Activated CD8-positive, alpha-beta memory T cell treated with anti-CD3 and anti-CD28 coated beads for 48 hours (primary cell): Measurements from ENCODE around the gene PGAM2.

Source experiments
- DNase-seq, 3 experiments: peaks; one replicate each; pipeline ENCODE4 v3.0.0-alpha.2; 2020; ENCODE audit warnings: low read depth in 2 of 3, low spot score in 2 of 3

The PGAM2 gene

DNA sequence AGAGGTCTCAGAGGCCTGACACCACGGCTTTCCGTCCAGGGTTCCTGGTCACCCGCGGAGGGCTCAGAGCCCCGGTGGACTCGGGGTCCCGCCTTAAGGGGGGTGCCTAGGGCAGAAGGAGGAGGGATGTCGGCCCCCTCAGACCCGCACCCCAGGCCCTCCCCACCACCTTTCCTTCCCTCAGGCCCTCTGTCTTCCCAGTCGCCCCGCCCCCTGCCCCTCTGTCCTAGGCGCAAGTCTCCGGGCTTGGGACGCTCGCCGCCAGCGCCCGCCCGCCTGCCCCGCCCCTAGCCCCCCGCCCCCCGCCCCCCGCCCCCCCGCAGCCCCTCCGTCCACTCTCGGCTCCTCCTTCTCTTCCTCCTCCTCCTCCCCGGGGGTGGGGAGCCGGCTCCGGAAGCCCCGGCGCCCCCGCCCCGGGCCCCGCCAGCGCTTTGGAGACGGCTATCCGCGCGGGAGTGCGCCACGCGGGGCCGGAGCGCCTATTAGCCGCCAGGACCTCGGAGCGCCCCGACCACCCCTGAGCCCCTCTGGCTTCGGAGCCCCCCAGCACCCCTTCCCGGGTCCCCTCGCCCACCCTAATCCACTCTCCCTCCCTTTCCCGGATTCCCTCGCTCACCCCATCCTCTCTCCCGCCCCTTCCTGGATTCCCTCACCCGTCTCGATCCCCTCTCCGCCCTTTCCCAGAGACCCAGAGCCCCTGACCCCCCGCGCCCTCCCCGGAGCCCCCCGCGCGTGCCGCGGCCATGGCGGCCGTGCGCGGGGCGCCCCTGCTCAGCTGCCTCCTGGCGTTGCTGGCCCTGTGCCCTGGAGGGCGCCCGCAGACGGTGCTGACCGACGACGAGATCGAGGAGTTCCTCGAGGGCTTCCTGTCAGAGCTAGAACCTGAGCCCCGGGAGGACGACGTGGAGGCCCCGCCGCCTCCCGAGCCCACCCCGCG is 38.8 kb upstream of the PGAM2 start, which contains the start of gene AEBP1:
TSS of gene AEBP1 (plus strand) at position 423 of the 937 bp plus-strand sequence. CDS start at position 744, 321 bp downstream.
- DNase-seq = no peak

- no peak for DNase-seq
Measured at GRCh38 chr7:44103566-44103922, 38.2 kb upstream of the PGAM2 start.

DNA sequence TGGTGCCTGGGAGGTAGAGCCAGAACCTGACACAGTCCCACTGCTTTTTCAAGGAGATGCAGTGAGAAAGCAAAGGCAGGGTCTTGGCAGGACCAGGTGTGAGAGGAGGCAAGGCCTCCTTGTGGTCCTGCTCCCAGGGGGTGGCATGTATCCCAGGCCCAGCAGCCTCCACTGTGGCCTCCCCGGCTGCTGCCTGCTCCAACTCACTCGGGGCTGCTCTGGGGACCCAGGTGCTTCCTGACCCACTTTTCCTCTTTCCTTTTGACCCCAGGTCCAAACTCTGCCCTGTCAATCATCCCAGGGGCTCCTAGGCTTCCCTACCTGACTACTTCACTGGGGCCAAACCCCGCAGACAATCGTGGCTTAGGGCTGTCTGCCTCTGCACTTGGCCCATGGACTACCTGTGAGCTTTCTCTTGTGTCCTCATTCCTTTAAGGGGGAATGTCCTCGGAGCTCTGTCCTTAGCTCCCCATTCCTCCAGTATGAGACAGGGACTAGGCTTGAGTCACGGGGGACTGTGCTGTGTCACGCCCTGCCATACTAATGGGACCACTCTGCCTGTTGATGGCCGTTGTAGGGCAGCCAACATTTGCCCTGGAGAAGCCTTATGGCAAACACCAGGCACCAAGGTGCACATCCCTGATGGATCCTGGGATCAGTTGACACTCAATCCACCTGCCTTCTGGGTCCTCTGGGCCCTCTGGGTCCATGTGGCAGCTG is 37.6 kb upstream of the PGAM2 start:
- DNase-seq = no peak

- no peak for DNase-seq
Measured at GRCh38 chr7:44101966-44102845, 36.8 kb upstream of the PGAM2 start.

DNA sequence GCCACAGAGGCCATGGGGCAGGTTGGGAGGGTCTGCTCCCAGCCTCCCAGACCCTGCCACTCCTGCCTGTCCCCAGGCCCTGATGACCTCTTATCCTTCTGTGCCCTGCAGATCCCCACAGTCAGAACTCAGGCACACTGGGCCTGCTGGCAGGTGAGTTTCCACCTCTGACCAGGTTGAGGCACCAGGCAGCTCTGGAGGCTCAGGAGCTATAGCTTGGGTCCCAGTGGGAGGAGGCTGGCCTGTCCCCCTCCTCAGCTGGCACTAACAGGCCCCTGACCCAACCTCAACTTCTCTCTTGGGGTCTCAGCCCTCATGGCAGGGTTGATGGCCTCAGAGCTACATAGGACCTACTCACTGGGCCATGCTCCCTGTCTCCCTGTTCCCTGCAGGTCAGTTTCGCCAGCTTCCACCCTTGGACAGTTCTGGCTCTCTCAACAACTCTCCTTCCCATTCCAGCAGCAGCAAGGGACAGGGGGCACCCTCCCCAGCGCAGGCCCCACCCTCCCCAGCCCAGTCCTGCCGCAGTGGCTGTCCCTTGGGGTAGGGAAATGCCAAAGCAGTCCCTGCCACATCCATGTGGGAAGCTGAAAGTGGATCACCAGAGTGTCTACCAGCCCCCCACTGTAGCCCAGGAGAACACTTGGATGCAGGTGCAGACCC is 36.1 kb upstream of the PGAM2 start:
- no peak for DNase-seq

GRCh38 chr7:44100458-44101302 is 35.3 kb upstream of the PGAM2 start:
- DNase-seq = no peak

DNA sequence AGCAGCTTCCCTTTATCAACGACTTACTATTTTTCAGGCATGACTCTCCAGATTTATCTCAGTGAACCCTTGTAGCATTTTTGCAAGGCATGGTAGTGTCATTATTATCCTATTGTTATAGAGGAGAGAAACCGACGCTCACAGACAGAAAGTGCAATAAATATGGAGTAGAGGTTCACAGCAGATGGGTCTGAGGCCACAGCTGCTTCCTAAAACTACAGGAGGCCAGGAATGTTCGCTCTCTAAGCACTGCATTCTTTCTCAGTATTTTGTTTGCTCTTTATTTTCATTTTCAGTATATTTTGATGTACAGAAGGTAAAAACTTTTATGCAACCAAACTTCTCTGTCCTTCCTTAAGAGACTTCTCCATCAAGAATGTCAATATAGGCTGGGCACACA is 34.3 kb upstream of the PGAM2 start:
- DNase-seq = no peak

DNA sequence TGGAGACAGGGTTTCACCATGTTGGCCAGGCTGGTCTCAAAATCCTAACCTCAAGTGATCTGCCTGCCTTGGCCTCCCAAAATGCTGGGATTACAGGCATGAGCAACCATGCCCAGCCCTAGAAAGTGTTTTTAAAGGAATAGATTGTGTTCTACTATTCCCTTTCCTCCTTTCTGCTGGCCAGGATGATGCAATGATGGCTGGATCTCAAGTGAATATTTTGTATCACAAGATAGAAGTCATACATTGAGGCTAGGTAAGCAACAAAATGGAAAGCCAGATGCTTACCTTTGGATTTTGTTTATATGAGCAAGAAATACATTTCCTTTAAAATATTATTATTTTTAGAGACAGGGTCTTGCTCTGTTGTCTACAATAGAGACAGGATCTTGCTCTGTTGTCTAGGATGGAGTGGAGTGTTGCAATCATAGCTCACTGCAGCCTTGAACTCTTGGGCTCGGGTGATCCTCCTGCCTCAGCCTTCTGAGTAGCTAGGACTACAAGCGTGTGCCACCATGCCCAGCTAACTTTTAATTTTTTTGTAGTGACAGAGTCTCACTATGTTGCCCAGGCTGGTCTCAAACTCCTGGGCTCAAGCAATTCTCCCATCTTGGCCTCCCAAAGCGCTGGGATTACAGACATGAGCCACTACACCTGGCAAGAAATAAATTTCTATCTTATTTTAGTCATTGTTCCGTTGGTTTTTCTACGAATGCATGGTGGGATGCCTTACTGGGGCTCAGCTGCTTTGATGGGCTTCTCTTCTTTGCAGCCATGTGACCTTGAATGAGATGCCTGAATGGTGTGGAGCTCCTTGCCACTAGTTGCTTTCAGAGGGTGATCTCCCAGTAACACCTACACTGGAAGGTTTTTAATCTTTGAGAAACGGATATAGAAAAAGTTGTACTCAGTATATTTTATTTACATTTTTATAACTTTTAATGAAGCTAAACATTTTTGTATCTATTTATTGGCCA is 33.0 kb upstream of the PGAM2 start:
- DNase-seq = no peak

DNA sequence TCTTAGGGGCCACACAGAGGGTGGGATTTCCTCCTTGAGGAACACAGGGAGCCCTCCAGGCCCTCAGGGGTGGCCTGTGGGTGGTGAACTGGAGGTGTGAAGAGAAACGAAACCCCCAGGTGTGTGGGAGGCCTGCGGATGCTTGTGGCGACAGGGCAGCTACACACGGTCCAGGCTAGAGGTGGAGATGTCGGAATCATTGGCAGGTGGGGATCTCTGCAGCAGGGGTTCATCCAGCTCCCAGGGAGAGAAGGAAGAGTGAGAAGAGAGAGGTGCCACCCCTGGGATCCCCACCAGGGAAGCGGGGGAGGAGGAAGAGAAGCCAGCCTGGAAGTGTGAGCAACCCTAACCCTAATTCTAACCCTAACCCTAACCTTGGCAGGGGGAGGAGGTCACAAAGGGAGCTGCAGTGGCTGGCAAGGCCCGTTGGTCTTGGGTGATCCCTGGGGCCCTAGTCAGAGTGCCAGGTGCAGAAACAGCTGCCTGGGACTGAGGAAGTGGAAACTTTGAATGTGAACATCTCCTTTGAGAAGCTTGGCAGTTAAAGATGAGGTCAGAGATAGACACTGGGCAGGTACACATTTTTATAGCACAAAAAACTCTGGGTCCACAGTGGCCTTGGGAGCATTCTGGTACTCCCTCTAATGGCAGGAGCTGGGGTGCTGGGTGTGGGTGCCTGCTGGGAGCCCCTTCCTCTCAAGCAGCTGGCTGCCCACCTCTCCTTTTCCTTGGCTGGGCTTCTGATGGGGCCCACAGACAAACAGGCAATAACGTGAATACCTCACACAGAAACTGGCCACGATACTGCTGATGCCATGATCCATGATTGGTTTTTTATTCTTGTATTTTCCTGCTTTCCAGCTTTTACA is 31.9 kb upstream of the PGAM2 start:
- DNase-seq = no peak

DNA sequence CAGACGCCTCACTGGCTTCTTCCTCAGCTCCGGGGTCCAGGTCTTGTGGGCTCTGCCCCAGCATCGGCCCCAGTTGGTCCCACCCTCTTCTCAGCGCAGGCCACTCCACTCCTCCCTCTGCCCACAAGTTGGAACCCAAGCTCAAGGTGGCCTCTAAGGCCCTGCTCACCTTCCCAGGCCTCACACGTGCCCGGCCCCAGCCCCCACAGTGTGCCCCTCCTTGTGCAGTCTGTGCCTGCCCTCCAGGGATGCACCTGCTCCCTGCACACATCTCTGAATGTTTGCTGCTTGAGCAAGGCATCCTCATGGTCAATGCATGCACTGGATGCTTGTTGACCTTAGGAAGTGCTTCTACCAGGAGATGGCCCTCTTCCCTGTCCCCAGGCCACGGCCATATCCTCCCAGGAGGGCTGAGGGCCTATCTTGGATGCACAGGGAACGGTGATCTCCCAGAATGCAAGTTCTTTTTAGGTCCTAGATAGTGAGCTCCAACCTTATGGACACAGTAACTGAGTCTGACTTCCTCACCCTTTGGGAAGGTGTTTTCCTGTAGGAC is 31.0 kb upstream of the PGAM2 start:
- DNase-seq = no peak

- DNase-seq = no peak
Measured at GRCh38 chr7:44095781-44096180, 30.4 kb upstream of the PGAM2 start.

DNA sequence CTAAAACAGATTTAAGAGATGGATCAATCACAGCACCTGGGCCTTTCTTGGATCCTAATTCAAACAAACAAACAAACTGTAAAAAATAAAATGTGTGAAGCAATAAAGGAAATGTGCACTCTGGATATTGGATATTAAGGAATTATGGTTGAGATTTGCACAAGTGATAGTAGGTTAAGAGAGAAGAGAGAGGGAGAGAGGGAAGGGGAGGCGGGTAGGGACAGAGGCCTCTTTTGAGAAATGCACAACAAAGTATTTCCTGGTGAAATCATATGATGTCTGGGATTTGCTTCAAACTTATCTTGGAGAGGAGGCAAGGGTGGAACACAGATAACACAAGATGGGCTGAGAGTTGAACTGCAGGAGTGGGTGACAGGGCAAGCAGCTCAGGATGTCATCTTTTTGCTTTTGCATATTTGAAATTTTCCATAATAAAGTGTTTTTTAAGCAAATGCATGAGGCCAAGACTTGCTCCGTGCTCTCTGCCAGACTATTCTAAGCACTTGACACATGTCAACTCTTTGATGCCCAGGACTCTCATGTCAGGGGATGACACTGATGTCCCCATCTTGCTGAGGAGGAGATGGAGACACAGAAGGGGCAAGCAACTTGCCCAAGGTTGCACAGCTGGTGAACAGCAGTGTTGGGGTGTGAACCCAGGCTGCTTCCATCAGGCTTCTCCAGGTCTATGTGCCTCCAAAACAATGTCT is 29.7 kb upstream of the PGAM2 start:
- DNase-seq = no peak

- no peak for DNase-seq
Measured at GRCh38 chr7:44094365-44094764, 29.0 kb upstream of the PGAM2 start.

- no peak for DNase-seq
Measured at GRCh38 chr7:44093102-44093641, 27.8 kb upstream of the PGAM2 start.

GRCh38 chr7:44087911-44088838 is 22.8 kb upstream of the PGAM2 start:
- no peak for DNase-seq
